ENCODE results near the gene GAS7.

DNA sequence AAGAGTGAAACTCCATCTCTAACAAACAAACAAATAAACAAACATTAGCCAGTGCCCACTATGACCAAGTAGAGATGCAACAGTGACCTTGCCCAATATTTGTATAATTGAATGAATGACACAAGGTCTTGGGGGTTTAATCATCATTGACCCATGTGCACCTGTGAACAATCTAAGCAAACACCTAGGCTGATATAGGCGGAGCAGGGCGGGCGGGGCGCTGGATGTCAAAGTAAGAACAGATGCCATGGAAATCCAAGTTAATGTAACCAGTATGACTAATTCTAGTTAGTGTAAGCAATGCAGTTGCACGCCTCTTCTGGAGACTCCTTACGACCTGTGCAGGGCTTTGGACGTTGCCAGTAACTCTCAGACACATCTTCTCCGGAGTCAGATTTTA, 310.9 kb downstream of the GAS7 start:
- TF ChIP-seq, protein P1, sequence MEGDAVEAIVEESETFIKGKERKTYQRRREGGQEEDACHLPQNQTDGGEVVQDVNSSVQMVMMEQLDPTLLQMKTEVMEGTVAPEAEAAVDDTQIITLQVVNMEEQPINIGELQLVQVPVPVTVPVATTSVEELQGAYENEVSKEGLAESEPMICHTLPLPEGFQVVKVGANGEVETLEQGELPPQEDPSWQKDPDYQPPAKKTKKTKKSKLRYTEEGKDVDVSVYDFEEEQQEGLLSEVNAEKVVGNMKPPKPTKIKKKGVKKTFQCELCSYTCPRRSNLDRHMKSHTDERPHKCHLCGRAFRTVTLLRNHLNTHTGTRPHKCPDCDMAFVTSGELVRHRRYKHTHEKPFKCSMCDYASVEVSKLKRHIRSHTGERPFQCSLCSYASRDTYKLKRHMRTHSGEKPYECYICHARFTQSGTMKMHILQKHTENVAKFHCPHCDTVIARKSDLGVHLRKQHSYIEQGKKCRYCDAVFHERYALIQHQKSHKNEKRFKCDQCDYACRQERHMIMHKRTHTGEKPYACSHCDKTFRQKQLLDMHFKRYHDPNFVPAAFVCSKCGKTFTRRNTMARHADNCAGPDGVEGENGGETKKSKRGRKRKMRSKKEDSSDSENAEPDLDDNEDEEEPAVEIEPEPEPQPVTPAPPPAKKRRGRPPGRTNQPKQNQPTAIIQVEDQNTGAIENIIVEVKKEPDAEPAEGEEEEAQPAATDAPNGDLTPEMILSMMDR (optimal IDR thresholded peaks at IDR 0.05 in 1 of 3, IDR thresholded peaks at IDR 0.05 in 1 of 3, conservative IDR thresholded peaks at IDR 0.05 in 1 of 3; ENCODE audit: extremely low read depth in 1 of 3, insufficient read depth in 2 of 3, low read length in 3 of 3): no peak
- TF ChIP-seq EZH2 (IDR thresholded peaks at IDR 0.05; ENCODE audit: low read length): no peak

Data from keratinocyte (primary cell).